IPS-18c (cell line): ENCODE results near the gene TNP1.

Source experiments
- H3K4me3 ChIP-seq: 2 replicates; pipeline ENCODE4 v1.7.0; 2013; ENCODE audit warnings: low read depth, mild to moderate bottlenecking, low read length, moderate library complexity; ENCODE audit not compliant: insufficient read depth
- H3K9me3 ChIP-seq: one replicate; pipeline ENCODE4 v1.6.1; 2013; ENCODE audit warnings: mild to moderate bottlenecking, low read length, moderate library complexity; ENCODE audit not compliant: control insufficient read depth, insufficient read depth

TNP1 gene

GRCh38 chr2:216859944-216860343 lies at the start of gene TNP1:
Gene TNP1 (minus strand): TSS chr2:216860064. CDS start chr2:216860034, 30 bp downstream.
- H3K9me3 ChIP-seq = no peaks in the 10 kb centered on the region
- no peak within 1 kb of the TSS for H3K4me3 ChIP-seq

DNA sequence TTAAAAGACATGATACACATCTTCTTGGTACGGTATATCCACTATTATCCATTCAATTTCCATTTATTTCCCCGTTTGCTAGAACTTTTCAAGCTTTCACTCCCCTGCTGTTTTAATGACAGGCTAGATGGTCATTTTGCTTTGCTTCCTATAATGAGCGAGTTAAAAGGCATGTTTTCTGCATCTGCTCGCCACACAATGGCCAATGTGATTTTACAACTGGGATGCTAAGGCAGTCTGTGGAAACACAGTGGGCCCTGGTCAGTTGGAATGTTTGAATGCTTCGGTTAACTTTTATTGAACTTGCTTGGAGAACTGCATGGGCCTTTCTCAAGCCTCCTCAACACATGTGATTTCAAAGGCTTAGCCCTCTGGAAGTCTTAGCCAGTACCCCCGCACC lies 48.4 kb upstream of the TNP1 start:
- H3K4me3 ChIP-seq = no peak overlapping the region
- H3K9me3 ChIP-seq = no peaks in the 10 kb centered on the region

DNA sequence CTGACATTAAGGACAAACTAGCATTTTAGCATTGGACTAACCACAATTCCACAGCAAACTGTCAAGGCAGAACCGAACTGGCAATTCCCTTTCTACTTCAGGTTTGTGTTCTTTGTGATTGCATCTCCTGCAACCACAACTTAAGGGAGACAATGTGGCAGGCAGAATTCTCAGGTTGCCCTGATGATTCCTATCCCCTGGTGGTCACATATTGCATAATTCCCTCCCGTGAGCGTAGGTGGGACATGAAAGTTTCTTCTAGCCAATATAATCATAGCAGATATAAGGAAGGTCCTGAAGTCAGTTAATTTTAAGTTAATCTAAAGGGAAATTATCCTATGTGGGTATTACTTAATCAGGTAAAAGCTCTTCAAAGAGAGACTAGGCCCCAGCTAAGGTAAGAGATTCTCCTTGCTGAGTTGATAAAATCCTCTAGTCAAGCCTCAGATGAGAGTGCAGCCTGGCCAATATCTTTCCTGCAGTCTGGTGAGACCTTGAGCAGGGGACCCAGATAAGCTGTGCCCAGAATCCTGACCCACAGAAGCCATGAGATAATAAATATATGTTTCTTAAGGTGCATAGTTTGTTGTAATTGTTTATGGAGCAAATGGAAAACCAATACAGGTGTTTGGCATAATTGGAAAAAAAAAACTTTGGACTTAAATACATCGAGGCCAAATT lies 45.9 kb upstream of the TNP1 start:
- H3K4me3 ChIP-seq = no peak overlapping the region

GRCh38 chr2:216904974-216905373 lies 45.1 kb upstream of the TNP1 start:
- Histone ChIP-seq H3K4me3 (no peak overlapping the region), H3K9me3 (peaks cover 5% of the 10 kb centered on the region)

More for the DNA sequence above, 45.9 kb upstream of the TNP1 start:
- H3K9me3 ChIP-seq = peaks cover 5% of the 10 kb centered on the region

GRCh38 chr2:216904554-216904953 lies 44.7 kb upstream of the TNP1 start:
- Histone ChIP-seq H3K4me3 (no peak overlapping the region), H3K9me3 (peaks cover 5% of the 10 kb centered on the region)

- Histone ChIP-seq H3K4me3 (no peak overlapping the region), H3K9me3 (peaks cover 5% of the 10 kb centered on the region)
Measured at GRCh38 chr2:216903470-216903869, 43.6 kb upstream of the TNP1 start.

- no peak overlapping the region for H3K4me3 ChIP-seq
- peaks cover 5% of the 10 kb centered on the region for H3K9me3 ChIP-seq
Measured at GRCh38 chr2:216901273-216901672, 41.4 kb upstream of the TNP1 start.

DNA sequence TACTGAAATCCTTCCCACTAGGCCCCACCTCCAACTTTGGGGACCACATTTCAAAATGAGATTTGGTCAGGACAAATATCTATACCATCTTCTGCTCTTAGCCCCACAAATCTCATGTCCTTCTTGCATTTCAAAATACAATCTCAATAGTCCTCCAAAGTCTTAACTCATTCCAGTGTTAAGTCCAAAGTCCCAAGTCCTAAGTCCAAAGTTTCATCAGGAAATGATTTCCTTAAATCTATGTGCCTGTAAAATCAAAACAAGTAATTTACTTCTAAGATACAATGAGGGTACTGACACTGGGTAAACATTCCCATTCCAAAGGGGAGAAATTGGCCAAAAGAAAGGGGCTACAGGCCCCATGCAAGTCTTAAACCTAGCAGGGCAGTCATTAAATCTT lies 40.5 kb upstream of the TNP1 start:
- H3K4me3 ChIP-seq = no peak overlapping the region
- peaks cover 8% of the 10 kb centered on the region for H3K9me3 ChIP-seq

DNA sequence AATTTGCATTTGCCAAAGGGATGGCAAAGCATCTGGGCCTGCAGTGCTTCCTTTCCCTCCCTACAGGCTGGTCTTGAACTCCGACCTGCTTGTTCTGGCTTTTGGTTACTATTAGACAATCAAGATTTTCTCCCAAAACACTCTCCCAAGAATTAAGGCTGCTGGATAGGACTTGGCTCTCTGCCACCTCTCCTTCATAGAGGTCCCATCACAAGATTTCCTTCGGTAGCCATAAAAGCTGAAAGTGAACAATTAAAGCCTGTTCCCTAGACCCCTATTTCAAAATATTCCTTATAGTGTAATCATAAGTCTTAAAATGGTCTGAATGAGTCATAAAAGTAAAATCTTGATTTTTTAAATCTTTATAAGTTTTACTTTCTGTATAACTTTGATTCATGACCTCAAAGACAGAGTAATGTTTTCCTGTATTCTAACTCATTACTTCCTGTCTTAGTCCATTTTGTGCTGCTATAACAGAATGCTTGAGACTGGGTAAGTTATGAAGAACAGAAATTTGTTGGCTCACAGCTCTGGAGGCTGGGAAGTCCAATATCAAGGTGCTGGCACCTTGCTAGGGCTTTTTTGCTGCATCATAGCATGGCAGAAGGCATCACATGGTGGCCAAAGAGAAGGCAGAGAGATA lies 37.8 kb upstream of the TNP1 start:
- peaks cover 13% of the 10 kb centered on the region for H3K9me3 ChIP-seq
- no peak overlapping the region for H3K4me3 ChIP-seq

GRCh38 chr2:216890138-216890537 lies 30.3 kb upstream of the TNP1 start:
- no peak overlapping the region for H3K4me3 ChIP-seq
- H3K9me3 ChIP-seq = peaks cover 9% of the 10 kb centered on the region

- H3K9me3 ChIP-seq = peaks cover 9% of the 10 kb centered on the region
Measured at GRCh38 chr2:216888887-216889622, 29.2 kb upstream of the TNP1 start.

DNA sequence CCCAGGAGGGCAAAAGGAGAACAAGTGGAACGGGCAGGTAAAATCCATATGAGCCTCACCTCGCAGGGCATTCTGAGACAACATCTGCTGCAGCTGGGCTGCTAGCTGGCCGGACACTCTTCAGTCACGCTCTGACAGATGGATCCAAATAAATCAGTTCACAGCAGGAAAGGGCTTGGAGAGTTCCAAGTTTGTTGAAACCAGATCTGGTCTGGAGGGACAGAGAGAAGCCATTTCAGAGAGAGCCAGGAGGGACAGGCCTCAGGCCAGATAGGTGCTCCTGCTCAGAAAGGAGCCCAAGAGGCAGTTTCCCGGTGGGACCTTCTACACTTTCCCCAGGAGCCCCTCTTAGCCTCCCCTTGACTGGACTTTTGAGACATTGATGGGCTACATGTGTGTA lies 28.2 kb upstream of the TNP1 start:
- H3K9me3 ChIP-seq = peaks cover 7% of the 10 kb centered on the region
- H3K4me3 ChIP-seq = no peak overlapping the region

More at GRCh38 chr2:216888887-216889622, 29.2 kb upstream of the TNP1 start:
- no peak overlapping the region for H3K4me3 ChIP-seq

- Histone ChIP-seq H3K4me3 (no peak overlapping the region), H3K9me3 (peaks cover 4% of the 10 kb centered on the region)
Measured at GRCh38 chr2:216887138-216887537, 27.3 kb upstream of the TNP1 start.

GRCh38 chr2:216885117-216885553 lies 25.3 kb upstream of the TNP1 start:
- peaks cover 4% of the 10 kb centered on the region for H3K9me3 ChIP-seq
- H3K4me3 ChIP-seq = no peak overlapping the region

- Histone ChIP-seq H3K9me3 (no peaks in the 10 kb centered on the region), H3K4me3 (no peak overlapping the region)
Measured at GRCh38 chr2:216884347-216884746, 24.5 kb upstream of the TNP1 start.

GRCh38 chr2:216882876-216883275 lies 23.0 kb upstream of the TNP1 start:
- Histone ChIP-seq H3K9me3 (no peaks in the 10 kb centered on the region), H3K4me3 (no peak overlapping the region)

GRCh38 chr2:216881411-216881810 lies 21.5 kb upstream of the TNP1 start:
- Histone ChIP-seq H3K4me3 (no peak overlapping the region), H3K9me3 (no peaks in the 10 kb centered on the region)
